ENCODE results near the gene SORBS1.

SORBS1 gene

DNA sequence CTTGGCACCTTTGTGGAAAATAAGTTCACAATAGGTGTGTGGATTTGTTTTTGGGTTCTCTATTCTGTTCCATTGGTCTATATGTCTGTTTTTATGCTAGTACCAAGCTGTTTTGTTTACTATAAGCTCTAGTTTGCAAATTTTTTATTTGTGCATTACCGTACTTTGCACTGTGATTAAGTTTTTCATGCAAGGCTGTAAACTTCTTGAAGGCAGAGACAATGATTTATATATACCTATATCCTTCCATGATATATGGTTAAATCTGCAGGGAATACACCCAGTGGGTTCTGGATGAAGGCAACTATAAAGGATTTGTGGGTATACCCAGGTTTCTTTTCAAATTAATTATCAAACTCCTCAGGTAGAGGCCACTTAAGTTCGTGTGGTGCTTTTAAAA, 178.6 kb downstream of the SORBS1 start:
- Histone ChIP-seq H3K27ac (ENCODE audit: insufficient read depth, low read depth, low read length, poor library complexity, severe bottlenecking) (no peak overlapping the region), H3K9me3 (ENCODE audit: control insufficient read depth, low read length) (no peaks in the 10 kb centered on the region), H3K27me3 (ENCODE audit: control insufficient read depth, insufficient read depth, low read length, poor library complexity, severe bottlenecking) (no peaks in the 10 kb centered on the region), H3K4me1 (ENCODE audit: control insufficient read depth, insufficient read depth, low read length) (no peaks in the 10 kb centered on the region), H3K4me3 (ENCODE audit: insufficient read depth, low read depth, low read length) (no peak overlapping the region), H3K36me3 (ENCODE audit: control insufficient read depth, insufficient read depth, low read length) (peaks cover 3% of the 10 kb centered on the region)
- 78 to 88% methylated on average over 2 of the region's 2 CpGs for WGBS, 2 experiments

DNA sequence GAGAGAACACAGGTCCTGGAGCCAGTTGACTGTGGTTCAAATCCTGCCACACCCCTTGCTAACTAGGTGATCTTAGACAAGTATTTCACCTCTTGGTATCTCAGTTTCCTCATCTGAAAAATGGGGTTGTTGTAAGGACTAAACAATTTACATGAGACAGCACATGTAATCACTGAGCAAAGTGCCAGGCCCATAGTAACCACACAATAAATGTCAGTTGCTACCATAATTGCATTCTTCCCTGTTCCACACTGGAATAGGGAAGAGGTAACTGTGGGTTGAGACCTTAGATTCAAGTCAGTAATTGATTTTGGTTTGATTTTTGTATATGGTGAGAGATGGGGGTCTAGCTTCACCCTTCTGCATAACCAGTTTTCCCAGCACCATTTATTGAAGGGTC, 179.0 kb downstream of the SORBS1 start:
- Histone ChIP-seq H3K4me1 (ENCODE audit: control insufficient read depth, insufficient read depth, low read length) (no peaks in the 10 kb centered on the region), H3K4me3 (ENCODE audit: insufficient read depth, low read depth, low read length) (no peak overlapping the region), H3K27ac (ENCODE audit: insufficient read depth, low read depth, low read length, poor library complexity, severe bottlenecking) (no peak overlapping the region), H3K36me3 (ENCODE audit: control insufficient read depth, insufficient read depth, low read length) (peaks cover 3% of the 10 kb centered on the region), H3K9me3 (ENCODE audit: control insufficient read depth, low read length) (no peaks in the 10 kb centered on the region), H3K27me3 (ENCODE audit: control insufficient read depth, insufficient read depth, low read length, poor library complexity, severe bottlenecking) (no peaks in the 10 kb centered on the region)

DNA sequence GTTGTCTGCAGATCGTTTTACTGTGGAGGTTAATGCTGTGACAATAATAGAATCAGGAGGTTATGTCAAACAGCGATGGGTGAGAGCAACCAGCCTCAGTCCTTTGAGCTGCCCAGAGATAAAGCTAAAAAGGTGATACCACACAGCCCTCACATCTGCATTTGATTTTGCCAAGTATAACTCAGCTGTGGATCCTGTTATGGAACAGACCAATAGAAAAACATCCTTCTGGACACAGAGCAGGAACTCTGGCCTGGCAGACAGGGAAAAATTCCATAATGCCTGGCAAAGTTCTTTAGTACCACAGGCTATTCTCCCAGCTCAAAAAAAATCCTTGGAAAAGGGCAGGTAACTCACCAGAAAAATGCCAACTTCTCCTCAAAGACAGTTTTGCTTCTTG, 183.2 kb downstream of the SORBS1 start:
- H3K9me3 ChIP-seq (ENCODE audit: control insufficient read depth, low read length): no peaks in the 10 kb centered on the region
- WGBS, 2 experiments: 93 to 96% methylated on average over 2 of the region's 2 CpGs
- no peak overlapping the region for H3K4me3 ChIP-seq (ENCODE audit: insufficient read depth, low read depth, low read length)
- peaks cover 3% of the 10 kb centered on the region for H3K36me3 ChIP-seq (ENCODE audit: control insufficient read depth, insufficient read depth, low read length)
- no peaks in the 10 kb centered on the region for H3K4me1 ChIP-seq (ENCODE audit: control insufficient read depth, insufficient read depth, low read length)
- H3K27me3 ChIP-seq (ENCODE audit: control insufficient read depth, insufficient read depth, low read length, poor library complexity, severe bottlenecking): no peaks in the 10 kb centered on the region
- H3K27ac ChIP-seq (ENCODE audit: insufficient read depth, low read depth, low read length, poor library complexity, severe bottlenecking): no peak overlapping the region

DNA sequence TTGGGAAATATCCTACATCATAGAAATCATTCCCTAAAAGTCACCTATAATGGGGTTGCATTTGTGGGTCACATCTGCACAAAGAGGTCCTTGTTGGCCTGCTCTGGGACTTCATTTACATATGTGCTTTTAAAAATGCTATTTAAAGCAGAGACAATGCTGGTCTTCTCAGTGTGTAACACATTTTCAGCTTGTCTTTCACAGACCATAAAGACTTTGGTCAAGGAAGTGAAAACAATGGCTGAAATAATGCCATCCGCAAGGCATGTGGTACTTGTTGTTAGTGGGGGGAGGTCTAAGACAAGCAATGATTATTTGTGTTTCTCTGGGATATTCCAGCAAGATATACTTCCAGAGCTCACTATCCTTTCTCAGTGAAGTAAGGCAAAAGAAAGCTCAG, 185.8 kb downstream of the SORBS1 start:
- Histone ChIP-seq H3K4me1 (ENCODE audit: control insufficient read depth, insufficient read depth, low read length) (peaks cover 4% of the 10 kb centered on the region), H3K27me3 (ENCODE audit: control insufficient read depth, insufficient read depth, low read length, poor library complexity, severe bottlenecking) (no peaks in the 10 kb centered on the region), H3K9me3 (ENCODE audit: control insufficient read depth, low read length) (no peaks in the 10 kb centered on the region), H3K4me3 (ENCODE audit: insufficient read depth, low read depth, low read length) (no peak overlapping the region), H3K27ac (ENCODE audit: insufficient read depth, low read depth, low read length, poor library complexity, severe bottlenecking) (no peak overlapping the region), H3K36me3 (ENCODE audit: control insufficient read depth, insufficient read depth, low read length) (no peaks in the 10 kb centered on the region)
- WGBS, 2 experiments: 83 to 89% methylated on average over 1 of the region's 1 CpG

DNA sequence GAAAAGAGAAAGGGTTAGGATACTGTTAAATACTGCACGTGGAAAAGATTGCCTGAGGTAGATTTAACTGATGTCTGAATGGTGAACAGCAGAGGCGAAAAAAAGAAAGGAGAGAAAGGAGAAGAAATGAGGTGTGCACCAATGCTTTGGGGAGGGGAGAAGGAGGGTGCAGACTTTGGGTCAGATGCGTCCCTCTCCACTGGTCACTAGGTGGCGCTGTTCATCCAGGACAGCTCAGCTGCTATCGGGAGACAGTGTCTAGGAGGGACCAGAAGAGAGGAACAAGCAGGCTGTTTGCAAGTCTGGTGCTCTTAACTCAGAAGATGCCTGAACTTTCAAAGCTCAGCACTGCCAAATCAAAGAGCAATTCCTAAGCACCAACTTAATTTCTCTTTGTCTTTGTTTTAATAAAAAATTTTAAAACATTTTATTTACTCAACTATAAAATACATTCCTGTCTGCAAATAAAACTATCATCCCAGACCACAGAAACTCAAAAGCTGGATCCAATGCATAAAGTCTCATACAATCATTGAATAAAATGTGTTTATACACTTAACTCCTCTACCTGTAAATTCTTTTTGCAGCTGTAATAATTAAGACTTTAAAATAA, 186.5 kb downstream of the SORBS1 start:
- peaks cover 4% of the 10 kb centered on the region for H3K4me1 ChIP-seq (ENCODE audit: control insufficient read depth, insufficient read depth, low read length)
- H3K27me3 ChIP-seq (ENCODE audit: control insufficient read depth, insufficient read depth, low read length, poor library complexity, severe bottlenecking): no peaks in the 10 kb centered on the region
- 3 to 4% methylated on average over 5 of the region's 5 CpGs for WGBS, 2 experiments
- H3K9me3 ChIP-seq (ENCODE audit: control insufficient read depth, low read length): no peaks in the 10 kb centered on the region
- no peak overlapping the region for H3K27ac ChIP-seq (ENCODE audit: insufficient read depth, low read depth, low read length, poor library complexity, severe bottlenecking)
- no peak overlapping the region for H3K4me3 ChIP-seq (ENCODE audit: insufficient read depth, low read depth, low read length)
- H3K36me3 ChIP-seq (ENCODE audit: control insufficient read depth, insufficient read depth, low read length): no peaks in the 10 kb centered on the region

DNA sequence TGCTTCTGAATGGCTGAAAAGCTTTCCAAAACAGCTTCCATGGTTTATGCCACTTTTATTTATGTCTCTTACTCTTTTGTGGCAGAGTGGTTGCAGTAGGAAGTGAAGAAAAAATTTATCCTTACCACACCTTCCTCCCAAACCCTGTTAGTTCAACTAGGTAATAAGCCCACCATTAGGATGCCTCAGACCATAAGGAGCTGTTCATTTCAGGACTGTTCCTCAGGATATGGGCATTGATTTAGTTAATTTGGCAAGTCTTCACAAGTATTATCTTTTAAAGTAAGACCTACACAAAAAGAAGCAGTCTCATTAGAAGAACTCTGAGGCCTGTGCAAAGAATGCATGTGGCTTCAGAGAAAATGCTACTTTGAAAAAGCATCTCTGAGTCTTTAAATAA, 187.5 kb downstream of the SORBS1 start:
- peaks cover 4% of the 10 kb centered on the region for H3K4me1 ChIP-seq (ENCODE audit: control insufficient read depth, insufficient read depth, low read length)
- no peak overlapping the region for H3K4me3 ChIP-seq (ENCODE audit: insufficient read depth, low read depth, low read length)
- no peaks in the 10 kb centered on the region for H3K9me3 ChIP-seq (ENCODE audit: control insufficient read depth, low read length)
- H3K36me3 ChIP-seq (ENCODE audit: control insufficient read depth, insufficient read depth, low read length): no peaks in the 10 kb centered on the region
- no peaks in the 10 kb centered on the region for H3K27me3 ChIP-seq (ENCODE audit: control insufficient read depth, insufficient read depth, low read length, poor library complexity, severe bottlenecking)
- no peak overlapping the region for H3K27ac ChIP-seq (ENCODE audit: insufficient read depth, low read depth, low read length, poor library complexity, severe bottlenecking)

DNA sequence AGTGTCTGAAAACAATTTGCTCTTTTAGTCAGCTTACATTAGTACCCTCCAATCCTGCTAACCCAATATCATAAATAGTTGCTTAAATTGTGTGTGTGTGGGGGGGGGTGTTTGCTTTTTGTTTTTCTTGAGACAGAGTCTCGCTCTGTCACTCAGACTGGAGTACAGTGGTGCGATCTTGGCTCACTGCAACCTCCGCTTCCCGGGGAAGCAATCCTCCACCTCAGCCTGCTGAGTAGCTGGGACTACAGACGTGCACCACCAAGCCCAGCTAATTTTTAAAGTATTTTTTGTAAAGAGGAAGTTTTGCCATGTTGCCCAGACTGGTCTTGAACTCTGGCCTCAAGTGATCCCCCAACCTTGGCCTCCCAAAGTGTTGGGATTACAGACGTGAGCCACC, 196.8 kb downstream of the SORBS1 start:
- Histone ChIP-seq H3K4me1 (ENCODE audit: control insufficient read depth, insufficient read depth, low read length) (no peaks in the 10 kb centered on the region), H3K4me3 (ENCODE audit: insufficient read depth, low read depth, low read length) (no peak overlapping the region), H3K36me3 (ENCODE audit: control insufficient read depth, insufficient read depth, low read length) (no peaks in the 10 kb centered on the region), H3K27ac (ENCODE audit: insufficient read depth, low read depth, low read length, poor library complexity, severe bottlenecking) (no peak overlapping the region), H3K27me3 (ENCODE audit: control insufficient read depth, insufficient read depth, low read length, poor library complexity, severe bottlenecking) (no peaks in the 10 kb centered on the region), H3K9me3 (ENCODE audit: control insufficient read depth, low read length) (no peaks in the 10 kb centered on the region)
- WGBS, 2 experiments: 81% methylated on average over 6 of the region's 6 CpGs

DNA sequence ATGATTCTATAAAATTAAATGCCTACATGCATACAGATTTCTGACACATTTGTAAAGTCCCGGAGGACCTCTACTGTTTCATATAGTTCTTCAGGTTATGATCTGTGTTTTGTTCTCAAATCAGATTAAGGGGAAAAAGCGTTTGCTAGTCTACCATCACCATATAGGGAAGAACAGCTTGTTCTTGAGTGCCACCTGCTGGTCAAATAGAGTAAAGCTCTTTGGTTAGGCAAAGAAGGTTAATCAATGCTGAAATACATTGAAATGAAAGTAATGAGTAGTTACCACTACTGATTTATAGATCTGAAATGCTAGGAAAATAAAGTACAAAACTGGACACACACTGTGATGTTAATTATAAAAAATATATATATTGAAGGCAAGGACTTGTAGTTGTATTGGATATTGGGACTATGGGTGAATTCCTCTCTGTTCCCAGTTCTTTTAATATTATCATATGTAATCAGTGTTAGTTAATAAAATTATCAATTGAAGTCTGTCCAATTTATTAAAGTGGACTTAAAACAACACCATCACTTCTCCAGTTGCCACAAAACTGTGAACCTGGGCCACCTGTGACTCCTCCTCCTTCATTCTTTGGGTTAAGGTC, 197.8 kb downstream of the SORBS1 start:
- Histone ChIP-seq H3K27ac (ENCODE audit: insufficient read depth, low read depth, low read length, poor library complexity, severe bottlenecking) (no peak overlapping the region), H3K36me3 (ENCODE audit: control insufficient read depth, insufficient read depth, low read length) (no peaks in the 10 kb centered on the region), H3K4me3 (ENCODE audit: insufficient read depth, low read depth, low read length) (no peak overlapping the region), H3K27me3 (ENCODE audit: control insufficient read depth, insufficient read depth, low read length, poor library complexity, severe bottlenecking) (no peaks in the 10 kb centered on the region), H3K9me3 (ENCODE audit: control insufficient read depth, low read length) (no peaks in the 10 kb centered on the region), H3K4me1 (ENCODE audit: control insufficient read depth, insufficient read depth, low read length) (no peaks in the 10 kb centered on the region)
- 12% methylated on average over 2 of the region's 2 CpGs; no CpG with 5 or more reads in 1 of the 2 experiments for WGBS, 2 experiments

DNA sequence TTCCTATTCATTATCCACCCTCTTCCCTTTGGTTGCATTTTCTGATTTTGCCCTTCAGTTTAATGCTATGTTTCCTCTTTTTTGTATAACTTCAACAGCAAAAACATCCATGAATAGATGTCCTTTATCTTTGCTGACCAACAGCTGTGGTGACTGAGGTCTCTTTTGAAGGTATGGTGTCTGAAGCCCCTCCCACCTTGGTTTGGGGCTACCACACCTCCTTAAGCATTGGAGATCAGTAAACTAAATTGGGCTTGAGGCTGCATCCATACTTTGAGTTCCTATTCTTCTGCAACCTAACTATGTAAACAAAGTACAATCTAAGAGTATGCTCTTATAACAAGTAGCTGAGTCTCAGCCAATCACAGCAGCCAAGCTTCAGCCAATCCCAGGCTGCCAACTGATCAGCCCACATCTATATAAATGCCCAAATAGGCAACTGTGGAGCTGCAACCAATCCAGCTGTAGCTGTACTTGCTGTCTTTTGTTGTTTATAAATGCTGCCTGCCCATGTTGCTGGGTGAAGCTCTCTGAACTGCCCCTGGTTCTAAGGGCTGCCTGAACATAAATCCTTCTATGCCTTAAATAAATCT, 201.0 kb downstream of the SORBS1 start:
- Histone ChIP-seq H3K36me3 (ENCODE audit: control insufficient read depth, insufficient read depth, low read length) (peaks cover 7% of the 10 kb centered on the region), H3K9me3 (ENCODE audit: control insufficient read depth, low read length) (no peaks in the 10 kb centered on the region)

DNA sequence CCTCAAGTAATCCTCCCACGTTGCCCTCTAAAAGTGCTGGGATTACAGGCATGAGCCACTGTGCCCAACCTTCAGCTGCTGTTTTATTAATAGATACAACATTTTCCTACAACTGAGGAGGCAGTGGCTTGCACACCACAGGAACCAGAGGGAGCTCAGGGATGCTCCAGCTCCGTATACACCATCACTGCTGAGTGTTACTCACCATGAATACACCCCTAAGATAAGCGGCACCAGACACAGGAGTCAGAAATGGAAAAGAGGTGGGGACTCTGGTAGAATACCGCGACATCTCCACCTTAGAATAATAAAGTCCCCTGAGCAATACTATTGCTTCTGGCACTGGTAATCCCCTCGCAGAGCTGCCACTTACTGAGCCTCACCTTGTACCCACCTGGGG, 201.7 kb downstream of the SORBS1 start:
- no peak overlapping the region for H3K4me3 ChIP-seq (ENCODE audit: insufficient read depth, low read depth, low read length)
- H3K27me3 ChIP-seq (ENCODE audit: control insufficient read depth, insufficient read depth, low read length, poor library complexity, severe bottlenecking): no peaks in the 10 kb centered on the region
- no peak overlapping the region for H3K27ac ChIP-seq (ENCODE audit: insufficient read depth, low read depth, low read length, poor library complexity, severe bottlenecking)
- no peaks in the 10 kb centered on the region for H3K9me3 ChIP-seq (ENCODE audit: control insufficient read depth, low read length)
- H3K36me3 ChIP-seq (ENCODE audit: control insufficient read depth, insufficient read depth, low read length): peaks cover 7% of the 10 kb centered on the region
- no peaks in the 10 kb centered on the region for H3K4me1 ChIP-seq (ENCODE audit: control insufficient read depth, insufficient read depth, low read length)
- 97% methylated on average over 6 of the region's 6 CpGs for WGBS, 2 experiments

More for the DNA sequence above, 201.0 kb downstream of the SORBS1 start:
- Histone ChIP-seq H3K27me3 (ENCODE audit: control insufficient read depth, insufficient read depth, low read length, poor library complexity, severe bottlenecking) (no peaks in the 10 kb centered on the region), H3K27ac (ENCODE audit: insufficient read depth, low read depth, low read length, poor library complexity, severe bottlenecking) (no peak overlapping the region), H3K4me1 (ENCODE audit: control insufficient read depth, insufficient read depth, low read length) (no peaks in the 10 kb centered on the region), H3K4me3 (ENCODE audit: insufficient read depth, low read depth, low read length) (no peak overlapping the region)
